Activated CD8-positive, alpha-beta memory T cell treated with anti-CD3 and anti-CD28 coated beads for 36 hours (primary cell): ENCODE measurements around the gene PIGM. TPM values are rescaled to one million over a fixed set of nuclear protein-coding genes. Genes with fewer than 3 reads are reported as not detected.

ENCODE experiments used
- CTCF ChIA-PET: fragments of 350-600 bp; sonication (Branson Sonifier 250); formaldehyde crosslinking; loops from one replicate; lab custom pipeline; 2021; ENCODE audit warnings: antibody characterized with exemption; lab: Charles Lee
- POLR2A ChIA-PET: fragments of 350-600 bp; sonication (Branson Sonifier 250); formaldehyde crosslinking; loops from one replicate; lab custom pipeline; 2021; ENCODE audit warnings: antibody characterized with exemption; lab: Charles Lee
- total RNA-seq, 2 experiments: library from RNA; stranded (reverse); gene quantifications; one replicate each; pipeline ENCODE4 v1.2.3, GENCODE V29; 2021

PIGM gene
- total RNA-seq, 2 experiments from 2014 or later, result 6.2 to 6.5 TPM

- CTCF ChIA-PET, result interaction anchor here (0.6 to 9.1 kb wide), 14 partner anchors 11 to 207 kb away, joined by 3 to 147 read pairs (median 8); partner anchors contain the start of gene IGSF9
- POLR2A ChIA-PET, result interaction anchor here (0.6 kb wide), 1 partner anchor 68 kb away, joined by 6 read pairs; no protein-coding TSS in a partner anchor
Observed at GRCh38 chr1:160006312-160006940, 25.4 kb downstream of the PIGM start.

DNA sequence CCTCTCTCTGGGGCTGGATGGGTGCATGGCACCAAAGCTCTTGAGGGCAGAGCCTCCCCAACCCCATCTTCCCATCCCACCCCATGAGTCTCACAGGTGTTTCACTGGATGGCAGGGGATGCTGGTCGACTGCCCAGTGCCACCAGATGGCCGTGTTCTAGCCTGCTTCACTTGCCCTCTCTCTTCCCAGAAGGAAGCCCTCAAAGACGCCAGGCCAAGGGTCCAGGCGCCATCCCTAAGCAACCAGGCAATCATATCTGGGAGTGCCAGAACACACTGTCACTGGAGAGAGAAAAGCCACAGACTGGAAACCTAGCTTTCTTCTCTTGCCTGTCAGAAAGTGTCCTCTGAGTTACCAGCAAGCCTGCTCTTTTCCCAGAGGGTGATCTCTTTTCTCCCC is 26.7 kb downstream of the PIGM start:
- POLR2A ChIA-PET, result no interaction called here

GRCh38 chr1:160004425-160004824 is 27.4 kb downstream of the PIGM start:
- ChIA-PET POLR2A (no interaction called here), CTCF (interaction anchor here (5.2 to 9.1 kb wide), 2 partner anchors 58 to 69 kb away, joined by 32 to 147 read pairs; partner anchors contain the start of gene IGSF9)

More for the DNA sequence above, 26.7 kb downstream of the PIGM start:
- CTCF ChIA-PET, result interaction anchor here (0.8 to 9.1 kb wide), 4 partner anchors 16 to 69 kb away, joined by 3 to 147 read pairs (median 18); partner anchors contain the start of gene IGSF9

DNA sequence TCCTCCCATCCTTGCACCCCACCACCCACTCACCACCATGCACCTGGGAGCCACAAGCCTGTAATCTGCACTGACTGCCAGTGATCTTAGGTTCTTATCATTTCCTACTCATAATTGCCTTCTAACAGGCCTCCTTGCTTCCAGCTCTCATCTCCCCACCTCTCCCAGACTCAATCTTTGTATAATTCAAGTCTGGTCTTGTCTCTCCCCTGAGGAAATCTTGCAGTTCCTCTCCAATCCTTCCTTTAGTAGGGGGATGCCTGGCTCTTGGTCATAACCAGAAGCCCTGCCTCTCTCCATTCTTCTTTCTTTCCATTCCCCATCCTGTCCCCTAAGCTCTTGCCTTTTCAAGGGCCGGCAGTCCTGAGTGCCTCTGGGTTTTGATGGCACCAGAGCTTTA is 27.8 kb downstream of the PIGM start:
- ChIA-PET CTCF (interaction anchor here (1.0 to 9.1 kb wide), 3 partner anchors 58 to 82 kb away, joined by 3 to 147 read pairs (median 32); partner anchors contain the start of gene IGSF9), POLR2A (no interaction called here)

- ChIA-PET POLR2A (no interaction called here), CTCF (interaction anchor here (0.6 to 9.1 kb wide), 2 partner anchors 66 to 840 kb away, joined by 3 to 147 read pairs; no protein-coding TSS in a partner anchor)
Observed at GRCh38 chr1:160001440-160001839, 30.4 kb downstream of the PIGM start.

DNA sequence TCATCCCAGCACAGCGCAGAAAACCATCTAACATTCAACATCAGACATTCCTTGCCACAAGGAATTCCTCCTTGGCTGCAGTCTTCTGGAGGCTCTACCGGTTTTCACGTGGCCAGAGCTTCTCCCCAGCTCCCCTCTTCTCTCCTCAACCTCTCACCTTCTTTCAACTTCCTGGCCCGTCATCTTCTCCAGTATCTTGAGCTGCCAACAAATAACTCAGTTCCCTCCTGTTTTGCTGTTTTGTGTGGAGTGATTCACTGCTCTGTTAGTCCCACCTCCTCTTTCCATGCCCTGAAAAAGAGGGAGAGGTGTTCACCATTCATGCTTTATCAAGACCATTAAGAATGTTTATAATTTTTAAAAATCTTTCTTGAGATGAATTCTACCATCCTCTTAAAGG is 32.6 kb downstream of the PIGM start:
- ChIA-PET POLR2A (no interaction called here), CTCF (interaction anchor here (1.5 kb wide), 1 partner anchor 9 kb away, joined by 8 read pairs; no protein-coding TSS in a partner anchor)

DNA sequence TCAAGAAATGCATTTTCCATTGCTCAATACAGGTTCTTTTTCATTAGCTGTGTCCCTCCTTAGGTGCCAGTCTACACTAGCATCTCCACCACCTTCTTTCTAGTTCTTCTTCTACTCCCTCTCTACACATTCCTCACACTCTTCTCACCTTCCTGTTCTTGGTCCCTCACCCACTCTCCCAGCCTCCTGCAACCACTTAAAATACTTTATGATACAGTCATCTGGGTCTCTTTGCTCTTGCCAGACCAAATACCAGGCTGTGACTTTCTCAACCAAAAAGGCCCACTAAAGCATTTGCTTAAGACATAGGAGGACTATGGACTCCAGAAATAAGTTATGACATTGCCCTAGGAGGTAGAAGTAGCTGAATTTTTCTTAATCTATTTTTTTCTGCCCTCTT is 35.1 kb downstream of the PIGM start:
- CTCF ChIA-PET, result no interaction called here
- POLR2A ChIA-PET, result no interaction called here

- CTCF ChIA-PET, result interaction anchor here (2.1 kb wide), 1 partner anchor 12 kb away, joined by 10 read pairs; no protein-coding TSS in a partner anchor
- POLR2A ChIA-PET, result no interaction called here
Observed at GRCh38 chr1:159994896-159995295, 36.9 kb downstream of the PIGM start.

GRCh38 chr1:159993911-159994310 is 37.9 kb downstream of the PIGM start:
- POLR2A ChIA-PET, result no interaction called here

GRCh38 chr1:159992161-159992560 is 39.6 kb downstream of the PIGM start:
- POLR2A ChIA-PET, result no interaction called here
- CTCF ChIA-PET, result interaction anchor here (0.8 kb wide), 1 partner anchor 15 kb away, joined by 3 read pairs; no protein-coding TSS in a partner anchor

More at GRCh38 chr1:159993911-159994310, 37.9 kb downstream of the PIGM start:
- CTCF ChIA-PET, result interaction anchor here (2.1 kb wide), 1 partner anchor 13 kb away, joined by 10 read pairs; no protein-coding TSS in a partner anchor

DNA sequence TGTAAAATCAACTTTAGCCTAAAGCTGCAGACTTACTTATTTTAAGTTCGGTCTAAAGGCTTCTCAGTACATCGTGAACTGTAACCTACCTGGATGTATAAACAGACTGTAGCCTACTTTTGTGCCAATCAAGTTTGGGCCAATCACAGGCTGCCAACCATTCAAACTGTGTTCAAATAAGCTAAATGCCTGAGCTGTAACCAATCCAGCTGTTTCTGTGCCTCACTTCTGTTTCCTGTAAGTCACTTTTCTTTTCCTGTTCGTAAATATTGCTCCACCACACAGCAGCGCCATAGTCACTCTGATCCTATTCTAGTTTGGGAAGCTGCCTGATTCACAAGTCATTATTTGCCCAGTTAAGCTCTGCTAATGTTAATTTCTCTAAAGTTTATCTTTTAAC is 40.3 kb downstream of the PIGM start:
- POLR2A ChIA-PET, result no interaction called here
- CTCF ChIA-PET, result interaction anchor here (0.8 kb wide), 1 partner anchor 16 kb away, joined by 3 read pairs; no protein-coding TSS in a partner anchor

GRCh38 chr1:159990005-159990404 is 41.8 kb downstream of the PIGM start:
- CTCF ChIA-PET, result interaction anchor here (0.8 to 1.3 kb wide), 2 partner anchors 15 to 57 kb away, joined by 3 read pairs; no protein-coding TSS in a partner anchor
- POLR2A ChIA-PET, result no interaction called here

- CTCF ChIA-PET, result interaction anchor here (0.8 to 1.3 kb wide), 2 partner anchors 16 to 57 kb away, joined by 3 read pairs; no protein-coding TSS in a partner anchor
- POLR2A ChIA-PET, result no interaction called here
Observed at GRCh38 chr1:159989581-159989980, 42.2 kb downstream of the PIGM start.

- ChIA-PET POLR2A (no interaction called here), CTCF (no interaction called here)
Observed at GRCh38 chr1:159988006-159988405, 43.8 kb downstream of the PIGM start.

GRCh38 chr1:159987186-159987585 is 44.6 kb downstream of the PIGM start:
- CTCF ChIA-PET, result no interaction called here
- POLR2A ChIA-PET, result no interaction called here

DNA sequence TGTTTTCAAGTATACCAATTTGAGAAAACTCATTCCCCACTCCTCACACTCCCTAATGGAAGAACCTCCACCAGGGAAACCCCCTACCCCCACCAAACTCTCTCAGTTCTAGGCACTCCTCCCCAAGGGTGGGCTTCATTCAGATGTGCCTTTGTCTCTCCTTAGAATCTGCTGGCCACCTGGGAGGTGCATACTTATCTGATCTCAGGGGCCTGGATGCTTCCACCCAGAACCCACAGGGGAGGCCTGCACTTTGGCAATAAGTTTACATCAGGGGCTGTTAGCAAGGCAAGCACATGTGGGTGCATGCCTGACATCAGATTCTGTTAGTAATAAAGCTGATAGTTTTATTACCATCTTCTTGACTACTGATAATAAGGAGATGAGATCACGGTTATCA is 45.3 kb downstream of the PIGM start:
- POLR2A ChIA-PET, result no interaction called here
- CTCF ChIA-PET, result no interaction called here

DNA sequence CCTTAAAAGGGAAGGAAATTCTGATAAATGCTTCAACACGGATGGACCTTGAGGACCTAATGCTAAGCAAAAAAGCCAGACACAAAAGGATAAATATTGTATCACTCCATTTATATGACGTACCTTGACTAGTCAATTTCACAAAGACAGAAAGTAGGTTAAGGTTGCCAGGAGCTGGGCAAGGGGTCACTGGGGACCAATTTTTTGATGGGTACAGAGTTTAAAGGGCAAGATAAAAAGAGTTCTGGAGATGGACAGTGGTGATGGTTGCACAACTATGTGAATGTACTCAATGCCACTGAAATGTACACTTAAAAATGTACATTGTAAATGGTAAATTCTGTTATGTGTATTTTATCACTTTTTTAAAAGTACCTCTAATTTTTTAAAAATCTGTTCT is 45.7 kb downstream of the PIGM start:
- POLR2A ChIA-PET, result no interaction called here
- CTCF ChIA-PET, result no interaction called here

- CTCF ChIA-PET, result interaction anchor here (1.0 kb wide), 1 partner anchor 94 kb away, joined by 3 read pairs; no protein-coding TSS in a partner anchor
Observed at GRCh38 chr1:159985473-159985872, 46.3 kb downstream of the PIGM start.

GRCh38 chr1:159983681-159984080 is 48.1 kb downstream of the PIGM start:
- CTCF ChIA-PET, result no interaction called here
- POLR2A ChIA-PET, result no interaction called here

More at GRCh38 chr1:159985473-159985872, 46.3 kb downstream of the PIGM start:
- POLR2A ChIA-PET, result no interaction called here

- ChIA-PET POLR2A (no interaction called here), CTCF (no interaction called here)
Observed at GRCh38 chr1:159982280-159982679, 49.5 kb downstream of the PIGM start.
